Heart right ventricle (tissue), 16 donors: Measurements from ENCODE around the gene ECPAS. TPM values are rescaled to one million over a fixed set of nuclear protein-coding genes. Genes with fewer than 3 reads are reported as not detected.
"Not testable (repeated sequence)": the region's sequence is repeated elsewhere in the genome, so short reads cannot be mapped to it uniquely, and the experiment has no call there.

Experiments used
- ATAC-seq, 8 donors: fragments of 200-7000 bp; cut with Tn5 transposase; one replicate each; pipeline ENCODE4 v1.9.1; 2020; ENCODE audit warnings: mild to moderate bottlenecking in 8 of 8, moderate library complexity in 8 of 8, moderate number of reproducible peaks in 1 of 8
- DNase-seq, 2 donors: peaks; one replicate each; pipeline ENCODE4 v3.0.0-alpha.2; 2020
- H3K27ac ChIP-seq, 10 donors: fragments of 200-600 bp; sonication (generic) in 2 of 10; one replicate each; pipeline versions ENCODE4 v1.5.0 to v1.8.0; 2020 to 2022; ENCODE audit warnings: mild to moderate bottlenecking in 3 of 10
- H3K27me3 ChIP-seq, 7 donors: fragments of 200-600 bp; one replicate each; pipeline ENCODE4 v1.8.0; 2021 to 2022; ENCODE audit warnings: mild to moderate bottlenecking in 2 of 7
- H3K36me3 ChIP-seq, 9 donors: fragments of 200-600 bp; sonication (generic) in 1 of 9; one replicate each; pipeline versions ENCODE4 v1.5.0 to v1.8.0; 2020 to 2022; ENCODE audit warnings: mild to moderate bottlenecking in 2 of 9
- H3K4me1 ChIP-seq, 9 donors: fragments of 200-600 bp; sonication (generic) in 1 of 9; one replicate each; pipeline versions ENCODE4 v1.5.0 to v1.8.0; 2020 to 2022; ENCODE audit warnings: mild to moderate bottlenecking in 4 of 9
- H3K4me3 ChIP-seq, 10 donors: fragments of 200-600 bp; sonication (generic) in 2 of 10; one replicate each; pipeline versions ENCODE4 v1.5.0 to v1.8.0; 2020 to 2022; ENCODE audit warnings: mild to moderate bottlenecking in 7 of 10, moderate library complexity in 2 of 10
- H3K9me3 ChIP-seq, 11 donors: fragments of 200-600 bp in 10 of 11; sonication (generic) in 2 of 11; one replicate each; pipeline versions ENCODE4 v1.5.0 to v1.8.0; 2013 to 2022; ENCODE audit warnings: mild to moderate bottlenecking in 2 of 11, control low read depth in 1 of 11, moderate library complexity in 1 of 11
- CTCF ChIP-seq, 9 donors: fragments of 200-600 bp; sonication (generic) in 2 of 9; IDR thresholded peaks; one replicate each; pipeline versions ENCODE4 v1.5.0 to v1.8.0; 2021 to 2022; ENCODE audit warnings: antibody characterized with exemption in 9 of 9, mild to moderate bottlenecking in 5 of 9, moderate library complexity in 1 of 9
- WGBS, 2 donors: extraction: QIAGEN DNeasy Blood & Tissue Kit; methylation state at CpG; one replicate each; pipeline ENCODE4 v1.1.7; 2013; ENCODE audit warnings: inconsistent platforms in 1 of 2; 5-methylcytosine and 5-hydroxymethylcytosine counted together
- intact Hi-C, 10 donors: fragments of 100-400 bp; cut with DNase I; formaldehyde crosslinking; loops; one replicate each; pipeline versions ENCODE4 v1.11.1 to v1.14.2; 2022
- polyA plus RNA-seq, 2 donors: library from polyadenylated mRNA; stranded (reverse); fragments of 200-250 nt; gene quantifications; one replicate each; pipeline ENCODE4 v1.2.3, GENCODE V29; 2013
- total RNA-seq, 10 donors: library from RNA; stranded (reverse); fragmentation: NEBNext Ultra II Directional in 3 of 10; extraction: Animal tissue kit (Norgen Biotek cat#: 25700) in 3 of 10; gene quantifications; one replicate each; pipeline versions ENCODE4 v1.2.1 to v1.2.4, GENCODE V29; 2021 to 2023
- donor health status: Arrhythmogenic right ventricular cardiomyopathy.
- donor health status: ischemic (EF 13 %, LVEDD 7.1; RV severe dilation, severe dysfunction).
- donor health status: healthy with polysubstance abuse.
- donor health status: DM: no; HTN: yes; CAD: no.
- donor health status: DM: no; HTN: no; CAD: no.
- donor health status: ischemic (EF 25% LVEDD 6.9; RV normal size, moderate dysfunction).
- donor health status: ischemic (EF 25% LVEDD 5.7; RV mildly dilated, moderate dysfunction).
- donor health status: healthy.
- donor health status: DM: yes; HTN: yes; CAD: no.
- donor health status: Ischemic cardiomyopathy.
- donor health status: ischemic (EF 35%, LVEDD 5.7; RV mildly dilated, moderate dysfunction).
- donor health status: nonischemic (EF 11% LVEDD 7.7; RV severe dilation, severe dysfunction).
- donor health status: DM: yes; HTN: yes; CAD: no.
- donor health status: PGD.
- donor health status: ischemic (EF 29% LVEDD 5.4; RV normal size, mild dysfunction).
- donor health status: nonischemic (EF 23%, LVEDD 6.1; RV moderate dilation, normal function).

Gene ECPAS
- total and polyA plus RNA-seq, 12 donors, result 20.6 to 128 (median 108) TPM

DNA sequence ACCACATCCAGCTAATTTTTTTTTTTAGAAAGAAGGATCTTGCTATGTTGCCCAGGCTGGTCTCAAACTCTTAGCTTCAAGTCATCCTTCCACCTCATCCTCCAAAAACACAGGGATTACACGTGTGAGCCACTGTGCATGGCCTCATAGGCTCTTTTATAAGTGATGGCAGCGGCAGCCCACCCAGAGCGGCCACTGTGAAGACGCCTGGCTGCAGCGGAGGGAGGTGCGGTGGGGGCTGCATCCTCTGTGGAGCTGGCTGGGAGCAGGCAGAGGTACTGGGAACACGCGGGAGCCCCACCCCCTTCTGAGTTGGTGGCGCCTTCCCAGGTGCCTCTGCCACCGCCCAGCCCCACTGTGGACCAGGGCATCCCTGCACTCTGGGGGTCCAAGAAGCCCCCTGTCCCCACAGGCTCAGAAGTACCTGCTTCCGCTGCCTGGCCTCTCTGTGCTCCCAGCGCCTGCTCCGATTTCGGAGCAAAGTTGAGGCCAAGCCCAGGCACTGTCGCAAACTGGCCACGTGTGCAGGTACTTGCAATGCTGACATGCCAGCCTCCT lies 16.9 kb upstream of the ECPAS start:
- no peak for ATAC-seq
- Histone ChIP-seq H3K4me3 (no peak overlapping the region), H3K9me3 (no peaks in the 10 kb centered on the region), H3K27me3 (no peaks in the 10 kb centered on the region), H3K36me3 (no peaks in the 10 kb centered on the region), H3K4me1 (no peaks in the 10 kb centered on the region), H3K27ac (no peak overlapping the region)
- TF ChIP-seq CTCF (IDR thresholded peaks at IDR 0.05), result no peak
- WGBS, 2 donors, result 92 to 93% methylated on average over 16 of the region's 16 CpGs
- intact Hi-C loops, result loop anchor here in 1 of 10 donors (10.0 kb wide), 1 partner anchor 54 kb away; no protein-coding TSS in a partner anchor
- no peak for DNase-seq

- intact Hi-C loops, result not testable (repeated sequence)
These were observed 13.0 kb upstream of the ECPAS start for GRCh38 chr9:111497196-111497595.

GRCh38 chr9:111484572-111484894 lies 350 bp upstream of the ECPAS start:
- TF ChIP-seq CTCF (IDR thresholded peaks at IDR 0.05), result no peak
- ATAC-seq, result no peak
- no peaks in the 10 kb centered on the region for H3K9me3 ChIP-seq
- peaks cover 0 to 34% (median 22%) of the 10 kb centered on the region in 9 donors for H3K4me1 ChIP-seq
- H3K4me3 ChIP-seq, result peak overlapping the region; percentile 40 to 100 (median 95)
- intact Hi-C loops, result no loop called here
- WGBS, 2 donors, result 5 to 13% methylated on average over 4 of the region's 4 CpGs
- peak overlapping the region; percentile 90 to 99 (median 98) for H3K27ac ChIP-seq
- no peaks in the 10 kb centered on the region for H3K36me3 ChIP-seq
- no peak for DNase-seq
- H3K27me3 ChIP-seq, result no peaks in the 10 kb centered on the region

More at GRCh38 chr9:111497196-111497595, 13.0 kb upstream of the ECPAS start:
- not testable (repeated sequence) for H3K9me3 ChIP-seq, DNase-seq, H3K4me3 ChIP-seq, H3K36me3 ChIP-seq, H3K27me3 ChIP-seq, H3K4me1 ChIP-seq, H3K27ac ChIP-seq, ATAC-seq
- 87 to 98% methylated on average over 2 of the region's 2 CpGs for WGBS, 2 donors

- DNase-seq, result peak; percentile 39 to 57
- Histone ChIP-seq H3K9me3 (no peaks in the 10 kb centered on the region), H3K27me3 (no peaks in the 10 kb centered on the region), H3K4me3 (peak overlapping the region in 9 of 10 donors; percentile 88 to 100 (median 96)), H3K27ac (peak overlapping the region; percentile 90 to 99 (median 98)), H3K4me1 (peaks cover 0 to 45% (median 24%) of the 10 kb centered on the region in 9 donors), H3K36me3 (no peaks in the 10 kb centered on the region)
- ATAC-seq, result peak in 2 of 8 donors; percentile 4 to 17
- no peak for TF ChIP-seq CTCF (IDR thresholded peaks at IDR 0.05)
- WGBS, 2 donors, result 0% methylated on average over 39 to 78 of the region's 78 CpGs
- intact Hi-C loops, result no loop called here
These were observed 735 bp downstream of the ECPAS start for GRCh38 chr9:111483439-111483857.

DNA sequence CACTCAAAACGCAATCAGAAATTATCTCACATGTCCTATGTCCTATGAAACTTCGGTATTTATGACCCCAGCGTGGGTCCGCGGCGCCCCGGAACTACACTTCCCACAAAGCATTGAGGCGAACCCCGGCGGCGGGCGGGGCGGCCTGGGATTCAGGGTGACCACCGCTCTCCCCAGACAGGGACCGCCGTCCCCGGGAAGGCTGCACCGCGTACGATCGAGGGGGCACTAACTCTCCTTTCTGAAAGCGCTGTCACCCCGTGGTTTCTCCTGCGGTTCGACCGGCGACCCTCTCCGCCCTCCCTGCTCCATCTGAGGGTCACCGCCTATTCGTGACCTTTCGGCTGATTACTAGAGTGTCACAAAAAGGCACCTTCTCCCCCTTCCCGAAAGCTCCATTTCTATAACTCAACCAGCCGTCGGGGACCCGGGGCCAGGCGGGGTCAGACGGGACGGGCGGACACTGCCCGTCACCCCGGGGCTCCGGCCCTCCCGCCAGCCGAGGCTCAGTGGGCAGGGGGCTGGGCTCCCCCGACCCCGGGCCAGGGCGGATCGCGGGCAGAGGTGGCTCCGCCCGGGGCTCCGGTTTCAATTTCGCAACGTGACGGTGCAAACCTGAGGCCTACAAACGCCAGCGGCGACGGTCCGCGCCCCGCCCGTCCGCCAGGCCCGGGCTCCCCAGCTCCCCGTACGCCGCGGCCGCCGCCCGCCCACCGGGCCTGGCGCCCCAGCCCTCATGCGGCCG lies 1.3 kb downstream of the ECPAS start:
- H3K27ac ChIP-seq, result peak overlapping the region; percentile 90 to 99 (median 98)
- no peaks in the 10 kb centered on the region for H3K36me3 ChIP-seq
- H3K4me1 ChIP-seq, result peaks cover 0 to 47% (median 24%) of the 10 kb centered on the region in 9 donors
- intact Hi-C loops, result no loop called here
- H3K9me3 ChIP-seq, result no peaks in the 10 kb centered on the region
- ATAC-seq, result peak; percentile 74 to 85 (median 82)
- no peaks in the 10 kb centered on the region for H3K27me3 ChIP-seq
- TF ChIP-seq CTCF (IDR thresholded peaks at IDR 0.05), result no peak
- peak; percentile 75 for DNase-seq
- H3K4me3 ChIP-seq, result peak overlapping the region; percentile 88 to 100 (median 96)
- WGBS, 2 donors, result 0 to 1% methylated on average over 61 to 76 of the region's 76 CpGs
